Fibroblast of mammary gland (primary cell): Measurements from ENCODE around the gene TOMM70.
"Not testable (repeated sequence)": the region's sequence is repeated elsewhere in the genome, so short reads cannot be mapped to it uniquely, and the experiment has no call there.

Experiments used
- DNase-seq: peaks from one replicate; pipeline ENCODE4 v3.0.0-alpha.2; 2010; ENCODE audit warnings: low read depth
- H3K4me3 ChIP-seq: 2 replicates; pipeline ENCODE4 v1.5.1; 2011; ENCODE audit warnings: low read depth, mild to moderate bottlenecking, low read length, moderate library complexity; ENCODE audit not compliant: control insufficient read depth
- TF ChIP-seq, protein P1 (sequence below): conservative IDR thresholded peaks from 2 replicates; pipeline ENCODE4 v1.5.1; 2011; ENCODE audit warnings: low read depth, low read length, inconsistent platforms; ENCODE audit not compliant: control insufficient read depth, insufficient read depth

Gene TOMM70

DNA sequence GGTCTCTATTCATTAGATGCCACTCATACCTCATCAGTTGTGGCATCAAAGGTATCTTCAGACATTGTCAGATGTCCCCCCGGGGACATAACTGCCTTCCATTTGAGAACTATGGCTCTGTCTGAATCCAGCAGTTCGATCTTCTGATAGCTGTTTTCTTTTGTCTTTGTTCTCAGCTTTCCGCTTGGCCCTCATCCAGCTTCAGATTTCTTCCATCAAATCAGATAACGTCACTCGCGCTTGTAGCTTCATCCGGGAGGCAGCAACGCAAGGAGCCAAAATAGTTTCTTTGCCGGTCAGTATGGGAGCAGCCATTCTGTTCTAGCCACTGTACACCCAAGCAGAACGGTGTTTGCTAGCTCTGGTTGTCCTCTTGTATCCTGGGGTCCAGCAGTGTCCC lies 62.0 kb downstream of the TOMM70 start:
- no peak overlapping the region for H3K4me3 ChIP-seq
- TF ChIP-seq, protein P1, sequence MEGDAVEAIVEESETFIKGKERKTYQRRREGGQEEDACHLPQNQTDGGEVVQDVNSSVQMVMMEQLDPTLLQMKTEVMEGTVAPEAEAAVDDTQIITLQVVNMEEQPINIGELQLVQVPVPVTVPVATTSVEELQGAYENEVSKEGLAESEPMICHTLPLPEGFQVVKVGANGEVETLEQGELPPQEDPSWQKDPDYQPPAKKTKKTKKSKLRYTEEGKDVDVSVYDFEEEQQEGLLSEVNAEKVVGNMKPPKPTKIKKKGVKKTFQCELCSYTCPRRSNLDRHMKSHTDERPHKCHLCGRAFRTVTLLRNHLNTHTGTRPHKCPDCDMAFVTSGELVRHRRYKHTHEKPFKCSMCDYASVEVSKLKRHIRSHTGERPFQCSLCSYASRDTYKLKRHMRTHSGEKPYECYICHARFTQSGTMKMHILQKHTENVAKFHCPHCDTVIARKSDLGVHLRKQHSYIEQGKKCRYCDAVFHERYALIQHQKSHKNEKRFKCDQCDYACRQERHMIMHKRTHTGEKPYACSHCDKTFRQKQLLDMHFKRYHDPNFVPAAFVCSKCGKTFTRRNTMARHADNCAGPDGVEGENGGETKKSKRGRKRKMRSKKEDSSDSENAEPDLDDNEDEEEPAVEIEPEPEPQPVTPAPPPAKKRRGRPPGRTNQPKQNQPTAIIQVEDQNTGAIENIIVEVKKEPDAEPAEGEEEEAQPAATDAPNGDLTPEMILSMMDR, result no peak
- DNase-seq, result no peak

DNA sequence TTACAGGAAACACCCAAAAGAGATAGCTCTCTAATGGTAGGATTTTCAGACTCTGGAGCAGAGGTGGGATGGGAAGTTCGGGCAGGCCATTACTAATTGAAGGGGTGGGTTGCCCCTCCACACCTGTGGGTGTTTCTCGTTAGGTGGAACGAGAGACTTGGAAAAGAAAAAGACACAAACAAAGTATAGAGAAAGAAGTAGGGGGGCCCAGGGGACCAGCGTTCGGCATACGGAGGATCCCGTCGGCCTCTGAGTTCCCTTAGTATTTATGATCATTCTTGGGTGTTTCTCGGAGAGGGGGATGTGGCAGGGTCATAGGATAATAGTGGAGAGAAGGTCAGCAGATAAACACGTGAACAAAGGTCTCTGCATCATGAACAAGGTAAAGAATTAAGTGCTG lies 64.7 kb downstream of the TOMM70 start:
- not testable (repeated sequence) for H3K4me3 ChIP-seq, DNase-seq

- TF ChIP-seq, protein P1, result no peak
- DNase-seq, result peak; percentile 30
These were observed 65.5 kb downstream of the TOMM70 start for GRCh38 chr3:100335434-100335833.

DNA sequence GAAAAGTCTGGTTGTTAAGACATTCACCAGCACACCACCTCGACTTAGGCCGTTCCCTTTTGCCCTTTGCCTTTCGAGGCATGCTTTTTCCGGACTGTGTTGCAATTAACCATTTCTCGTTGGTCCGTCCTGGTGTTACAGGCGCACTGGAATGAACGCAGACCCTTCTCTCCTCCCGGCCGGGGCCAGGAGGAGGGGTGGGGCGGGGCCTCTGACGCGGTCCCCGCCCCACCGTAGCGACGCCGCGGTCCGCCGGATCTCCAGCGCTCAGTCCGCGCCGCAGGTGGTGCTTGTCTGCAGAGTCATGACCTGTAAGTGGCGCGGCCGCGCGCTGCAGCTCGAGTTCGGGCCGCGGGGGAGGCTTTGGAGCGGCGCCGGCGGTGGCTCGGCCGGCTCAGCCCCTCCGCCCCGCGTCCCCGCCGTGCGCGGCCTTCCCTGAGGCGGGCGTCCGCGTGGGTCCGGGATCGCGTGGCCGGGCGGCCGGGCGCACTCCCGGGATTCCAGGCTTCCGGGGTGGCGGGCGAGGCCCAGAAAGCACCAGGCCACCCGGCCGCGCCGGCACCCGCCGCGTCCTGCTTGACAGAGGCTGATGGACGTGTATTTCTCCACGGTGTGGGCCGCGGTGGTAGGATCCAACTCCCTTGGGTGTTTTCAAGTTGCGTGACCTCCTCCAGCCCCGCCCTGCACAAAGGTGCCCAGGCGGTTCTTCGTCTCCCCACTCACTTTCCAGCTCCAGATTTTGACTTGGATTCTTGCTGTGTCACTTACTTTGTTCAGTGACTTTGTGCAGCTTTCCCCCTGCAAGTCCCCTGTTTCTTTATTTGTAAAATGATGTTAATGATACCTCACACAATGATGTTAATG lies 66.2 kb downstream of the TOMM70 start, which contains the start of gene NIT2:
TSS of gene NIT2 (plus strand) at position 270 of the 864 bp plus-strand sequence. CDS start at position 305, 35 bp downstream.
- TF ChIP-seq, protein P1, result no peak

More at GRCh38 chr3:100335434-100335833, 65.5 kb downstream of the TOMM70 start:
- peak overlapping the region; percentile 70 for H3K4me3 ChIP-seq

DNA sequence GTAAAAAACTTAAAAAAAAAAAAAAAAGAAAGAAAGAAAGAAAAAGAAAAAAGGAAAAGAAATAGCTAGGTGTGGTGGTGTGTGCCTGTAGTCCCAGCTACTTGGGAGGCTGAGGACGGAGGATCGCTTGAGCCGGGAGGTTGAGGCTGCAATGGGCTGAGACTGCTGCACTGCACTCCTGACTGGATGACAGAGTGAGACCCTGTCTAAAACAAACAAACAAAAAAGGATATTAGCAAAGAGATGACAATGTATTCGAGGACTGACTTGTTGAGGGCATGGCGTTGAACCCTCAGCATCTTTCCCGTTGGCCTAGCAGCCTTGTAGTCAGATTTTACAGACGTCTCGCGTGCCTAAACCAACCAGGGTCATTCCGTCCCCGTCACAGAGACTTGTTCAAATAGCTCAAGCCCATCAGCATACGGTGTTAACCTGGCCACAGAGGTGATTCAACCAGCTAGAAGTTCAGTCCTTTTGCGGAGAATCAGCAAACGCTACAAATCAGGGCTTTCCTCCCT lies 66.9 kb downstream of the TOMM70 start:
- H3K4me3 ChIP-seq, result peak overlapping the region; percentile 70
- no peak for DNase-seq
- TF ChIP-seq, protein P1, result no peak

More for the DNA sequence above, 66.2 kb downstream of the TOMM70 start, which contains the start of gene NIT2:
- peak; percentile 69 for DNase-seq
- H3K4me3 ChIP-seq, result peak within 1 kb of the TSS; percentile 70

DNA sequence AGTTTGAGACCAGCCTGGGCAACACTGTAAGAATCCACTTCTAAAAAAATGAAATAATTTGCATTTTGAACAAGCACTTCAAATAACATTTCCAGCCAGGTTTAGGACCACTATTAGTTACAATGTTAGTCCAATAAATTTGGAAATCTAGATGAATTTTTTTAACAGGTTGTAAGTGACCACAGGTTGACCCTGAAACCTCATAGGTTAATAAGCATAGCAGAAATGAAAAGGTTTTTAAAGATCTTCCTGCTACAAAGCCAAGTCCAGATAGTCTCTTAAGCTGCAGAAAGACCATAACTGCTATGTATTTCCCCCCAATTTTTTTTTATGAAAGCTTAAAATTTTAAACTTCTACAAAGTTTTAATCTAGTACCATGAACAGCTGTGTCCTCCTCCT lies 67.8 kb downstream of the TOMM70 start:
- DNase-seq, result no peak
- TF ChIP-seq, protein P1, result no peak
- H3K4me3 ChIP-seq, result no peak overlapping the region

DNA sequence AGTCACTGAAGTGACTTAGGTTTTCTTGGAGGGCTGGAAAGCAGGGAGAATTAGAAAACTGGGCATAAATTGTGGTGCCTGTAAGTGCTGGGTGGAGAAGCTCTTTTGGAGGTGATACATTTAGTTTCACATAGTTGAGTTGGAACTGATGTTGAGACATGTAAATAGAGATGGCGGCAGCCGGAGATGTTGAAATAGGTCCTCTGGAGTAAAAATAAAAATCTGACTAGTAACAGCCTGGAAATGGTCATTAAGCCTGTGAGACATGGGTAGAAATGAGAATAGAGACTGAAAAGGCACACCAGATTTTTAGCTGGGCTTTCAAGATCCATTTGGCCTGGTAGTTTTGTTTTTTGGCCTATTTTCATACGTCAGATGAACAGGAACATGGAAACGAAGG lies 69.2 kb downstream of the TOMM70 start:
- H3K4me3 ChIP-seq, result no peak overlapping the region
- DNase-seq, result no peak
- TF ChIP-seq, protein P1, result no peak
